HepG2 (cell line): Measurements from ENCODE around the gene TDP2. TPM values are rescaled to one million over a fixed set of nuclear protein-coding genes. Genes with fewer than 3 reads are reported as not detected.
A peak's percentile ranks its signal among the peaks of the same experiment; 100 is the strongest.

Source experiments
- ATAC-seq: fragments of 200-7000 bp; cut with Tn5 transposase; 3 replicates; pipeline ENCODE4 v1.9.1; 2020; ENCODE audit warnings: mild to moderate bottlenecking, moderate library complexity
- BruUV-seq: library from RNA; stranded (reverse); fragments of 400-500 nt; replicated peaks from 2 replicates; lab custom pipeline; 2021; lab: Mats Ljungman, UMichigan
- CTCF ChIA-PET: fragments of 300-600 bp; formaldehyde crosslinking; extraction: SDS; loops from one replicate; lab custom pipeline; 2021; ENCODE audit warnings: low total read pairs, inconsistent platforms, low intra/inter-chr PET ratio; lab: Yijun Ruan, JAX
- POLR2A ChIA-PET: fragments of 350-600 bp; sonication (Branson Sonifier 250); formaldehyde crosslinking; loops from one replicate; lab custom pipeline; 2020; ENCODE audit warnings: antibody characterized with exemption, inconsistent platforms; lab: Yijun Ruan, JAX
- DNase-seq: peaks from one replicate; pipeline ENCODE4 v3.0.0-alpha.2; 2015; ENCODE audit warnings: low spot score
- FAIRE-seq: peaks from 3 replicates; lab custom pipeline; 2011; peaks lifted over from hg19 to GRCh38; lab: Jason Lieb, UNC
- H2AFZ ChIP-seq: one replicate; pipeline ENCODE4 v1.6.1; 2011; ENCODE audit warnings: low read length, inconsistent platforms
- H3K27ac ChIP-seq: fragments of 300-600 bp; 3 replicates; pipeline ENCODE4 v1.8.0; 2011; ENCODE audit warnings: mixed run types, mild to moderate bottlenecking, mixed read lengths, low read length, inconsistent platforms; ENCODE audit not compliant: insufficient read depth; ENCODE audit errors: extremely low read length
- H3K27me3 ChIP-seq, 2 experiments: fragments of 200-600 bp in 1 of 2; 2 replicates in 1 of 2; 3 replicates in 1 of 2; pipeline versions ENCODE4 v1.6.0 to v1.8.0; 2011; ENCODE audit warnings: low read length in 2 of 2, mild to moderate bottlenecking in 2 of 2, moderate library complexity in 2 of 2, inconsistent platforms in 1 of 2; ENCODE audit not compliant: insufficient read depth in 2 of 2, control insufficient read depth in 1 of 2
- H3K36me3 ChIP-seq, 2 experiments: fragments of 200-600 bp in 1 of 2; replicated peaks in 1 of 2; 2 replicates in 1 of 2; 3 replicates in 1 of 2; pipeline versions ENCODE4 v1.5.1 to v1.8.0; 2011; ENCODE audit warnings: low read length in 2 of 2, inconsistent platforms in 1 of 2; ENCODE audit not compliant: insufficient read depth in 2 of 2, control insufficient read depth in 1 of 2
- H3K4me1 ChIP-seq: 2 replicates; pipeline ENCODE4 v1.5.1; 2012; ENCODE audit warnings: low read length, inconsistent platforms; ENCODE audit not compliant: insufficient read depth
- H3K4me2 ChIP-seq: 2 replicates; pipeline ENCODE4 v1.6.0; 2011; ENCODE audit warnings: low read depth, low read length, inconsistent platforms
- H3K4me3 ChIP-seq, 3 experiments: fragments of 200-600 bp in 1 of 3; sonication (generic), shearing (Covaris generic) in 1 of 3; replicated peaks in 1 of 3; 2 replicates each; pipeline ENCODE4 v1.5.1; 2011 to 2016; ENCODE audit warnings: low read length in 3 of 3, inconsistent platforms in 2 of 3, low read depth in 2 of 3, mild to moderate bottlenecking in 2 of 3, control low read depth in 1 of 3, mixed read lengths in 1 of 3; ENCODE audit not compliant: insufficient read depth in 1 of 3
- H3K79me2 ChIP-seq: one replicate; pipeline ENCODE4 v1.6.1; 2011; ENCODE audit warnings: low read length, inconsistent platforms; ENCODE audit not compliant: insufficient read depth
- H3K9ac ChIP-seq: 2 replicates; pipeline ENCODE4 v1.6.0; 2011; ENCODE audit warnings: mild to moderate bottlenecking, low read depth, low read length, inconsistent platforms; ENCODE audit not compliant: insufficient read depth
- H3K9me3 ChIP-seq: 2 replicates; pipeline ENCODE4 v1.5.1; 2012; ENCODE audit warnings: mild to moderate bottlenecking, low read length
- H4K20me1 ChIP-seq: 2 replicates; pipeline ENCODE4 v1.6.0; 2011; ENCODE audit warnings: inconsistent platforms, mild to moderate bottlenecking, low read length, moderate library complexity; ENCODE audit not compliant: insufficient read depth
- ATF3 ChIP-seq: sonication (generic); formaldehyde crosslinking; IDR thresholded peaks from 2 replicates; pipeline ENCODE4 v1.4.0; 2020; ENCODE audit warnings: missing genetic modification reagents
- DMAP1 ChIP-seq: IDR thresholded peaks from 2 replicates; pipeline ENCODE4 v1.6.1; 2016
- FLYWCH1 ChIP-seq: sonication (generic); formaldehyde crosslinking; IDR thresholded peaks from 2 replicates; pipeline ENCODE4 v1.8.1; 2023; ENCODE audit warnings: mild to moderate bottlenecking, missing genetic modification reagents
- GLI4 ChIP-seq: sonication (generic); formaldehyde crosslinking; IDR thresholded peaks from 2 replicates; pipeline ENCODE4 v1.5.1; 2020; ENCODE audit warnings: missing genetic modification reagents, mild to moderate bottlenecking, moderate library complexity, borderline replicate concordance
- IRX3 ChIP-seq: sonication (generic); formaldehyde crosslinking; IDR thresholded peaks from 2 replicates; pipeline ENCODE4 v1.8.1; 2023; ENCODE audit warnings: mild to moderate bottlenecking, low read depth, missing genetic modification reagents, borderline replicate concordance
- SATB2 ChIP-seq: sonication (generic); formaldehyde crosslinking; IDR thresholded peaks from 2 replicates; pipeline ENCODE4 v1.5.0; 2020; ENCODE audit warnings: missing genetic modification reagents
- SSRP1 ChIP-seq: IDR thresholded peaks from 2 replicates; pipeline ENCODE4 v1.6.1; 2016; ENCODE audit warnings: control low read depth
- THRA ChIP-seq: sonication (generic); formaldehyde crosslinking; IDR thresholded peaks from 2 replicates; pipeline ENCODE4 v1.4.0; 2020; ENCODE audit warnings: missing genetic modification reagents, borderline replicate concordance
- ZFP36 ChIP-seq: fragments of 150-350 bp; IDR thresholded peaks from 2 replicates; pipeline ENCODE4 v1.6.1; 2018; ENCODE audit warnings: borderline replicate concordance, low read length, low read depth; ENCODE audit not compliant: partially characterized antibody
- ZFX ChIP-seq: sonication (generic); formaldehyde crosslinking; IDR thresholded peaks from 2 replicates; pipeline ENCODE4 v1.4.0; 2020; ENCODE audit warnings: mild to moderate bottlenecking, low read depth, missing genetic modification reagents, moderate library complexity
- ZNF616 ChIP-seq: sonication (generic); formaldehyde crosslinking; IDR thresholded peaks from 2 replicates; pipeline ENCODE4 v1.5.0; 2020; ENCODE audit warnings: low read depth, mild to moderate bottlenecking, missing genetic modification reagents
- ZNF839 ChIP-seq: sonication (generic); formaldehyde crosslinking; IDR thresholded peaks from 2 replicates; pipeline ENCODE4 v1.4.0; 2020; ENCODE audit warnings: missing genetic modification reagents, mild to moderate bottlenecking, borderline replicate concordance
- ZNF841 ChIP-seq: sonication (generic); formaldehyde crosslinking; IDR thresholded peaks from 2 replicates; pipeline ENCODE4 v1.8.1; 2023; ENCODE audit warnings: missing genetic modification reagents, borderline replicate concordance
- WGBS: methylation state at CpG from one replicate; pipeline ENCODE4 v1.1.6; 2017; ENCODE audit warnings: low lambda C conversion rate; 5-methylcytosine and 5-hydroxymethylcytosine counted together
- in situ Hi-C: cut with HindIII; loops from 2 replicates; pipeline ENCODE4 v1.10.0; 2017; ENCODE audit warnings: low pct_unique_long_range_greater_than_20kb; ENCODE audit not compliant: extremely low pct_ligation_motif_present
- intact Hi-C: fragments of 100-400 bp; cut with micrococcal nuclease; formaldehyde crosslinking; loops from one replicate; pipeline ENCODE4 v1.10.0; 2022; ENCODE audit not compliant: unreplicated experiment
- polyA plus RNA-seq, 8 experiments: library from polyadenylated mRNA; depleted of rRNA in 3 of 8; stranded (reverse) in 7 of 8; unstranded in 1 of 8; fragments of >200 nt; fragmentation: Illumina TruSeq in 4 of 8; extraction: Trizol in 4 of 8; gene quantifications; 2 replicates each; pipeline versions ENCODE4 v1.2.1 to v1.2.3, GENCODE V29; 2011 to 2016; ENCODE audit warnings: low read depth in 4 of 8, missing spikeins in 1 of 8, mixed read lengths in 1 of 8; ENCODE audit not compliant: insufficient read depth in 1 of 8
- total RNA-seq, 5 experiments: library from RNA; depleted of rRNA; stranded (reverse); fragments of >200 nt; fragmentation: Illumina TruSeq; extraction: Trizol; gene quantifications; 2 replicates each; pipeline ENCODE4 v1.2.3, GENCODE V29; 2016; ENCODE audit warnings: low read depth in 1 of 5
- TF ChIP-seq, protein P1 (sequence below): sonication (generic); formaldehyde crosslinking; IDR thresholded peaks from 2 replicates; pipeline ENCODE4 v1.5.0; 2020; ENCODE audit warnings: mild to moderate bottlenecking, missing genetic modification reagents

TDP2 gene
- total and polyA plus RNA-seq, 2 of the 13 experiments (the other 11 are each of a cell fraction or from before 2014, with no cell fraction given): 30.5 to 42.6 TPM

GRCh38 chr6:24673625-24674024, 6.9 kb upstream of the TDP2 start:
- Histone ChIP-seq H3K36me3 (no peaks in the 10 kb centered on the region), H3K27me3 (no peaks in the 10 kb centered on the region), H3K4me1 (peaks cover 14% of the 10 kb centered on the region), H3K4me2 (no peak overlapping the region), H3K27ac (no peak overlapping the region), H4K20me1 (no peaks in the 10 kb centered on the region), H3K9ac (no peak overlapping the region), H2AFZ (no peak overlapping the region)
- no TSS peak for BruUV-seq
- POLR2A ChIA-PET: no interaction called here
- CTCF ChIA-PET: no interaction called here
- ATAC-seq (no peak), FAIRE-seq (no peak)
- intact Hi-C loops (no loop called here), in situ Hi-C loops (no loop called here)
- WGBS: 56% methylated on average over 2 of the region's 2 CpGs
- TF ChIP-seq DMAP1 (CRISPR knock-in tag) (no peak), ZNF616 (CRISPR knock-in tag) (no peak), SATB2 (CRISPR knock-in tag) (no peak), THRA (CRISPR knock-in tag) (no peak), ZNF841 (CRISPR knock-in tag) (no peak), ZFP36 (peak; percentile 90)
- TF ChIP-seq, all 625 proteins: peak for 1
- Histone ChIP-seq H3K4me3 (no peak overlapping the region), H3K9me3 (peaks cover 36% of the 10 kb centered on the region), H3K79me2 (no peaks in the 10 kb centered on the region)
- no peak for DNase-seq

- ChIA-PET POLR2A (no interaction called here), CTCF (no interaction called here)
- H3K4me2 ChIP-seq: no peak overlapping the region
- intact Hi-C loops: no loop called here
- ATAC-seq: no peak
- peaks cover 15% of the 10 kb centered on the region for H3K4me1 ChIP-seq
- no peak for FAIRE-seq
- H3K27ac ChIP-seq: no peak overlapping the region
- DNase-seq: no peak
- H3K4me3 ChIP-seq: no peak overlapping the region
- peaks cover 36% of the 10 kb centered on the region for H3K9me3 ChIP-seq
- no peak overlapping the region for H2AFZ ChIP-seq
- WGBS: 73% methylated on average over 6 of the region's 6 CpGs
- no peaks in the 10 kb centered on the region for H3K27me3 ChIP-seq
- H4K20me1 ChIP-seq: no peaks in the 10 kb centered on the region
- no peaks in the 10 kb centered on the region for H3K36me3 ChIP-seq
- H3K79me2 ChIP-seq: peaks cover under 1% of the 10 kb centered on the region
- in situ Hi-C loops: no loop called here
- H3K9ac ChIP-seq: no peak overlapping the region
- BruUV-seq: no TSS peak
- TF ChIP-seq ATF3 (no peak), ZFX (CRISPR knock-in tag) (no peak), SSRP1 (CRISPR knock-in tag) (no peak), ZNF839 (CRISPR knock-in tag) (no peak), IRX3 (CRISPR knock-in tag) (no peak), GLI4 (CRISPR knock-in tag) (no peak), FLYWCH1 (CRISPR knock-in tag) (no peak)
- TF ChIP-seq, protein P1, sequence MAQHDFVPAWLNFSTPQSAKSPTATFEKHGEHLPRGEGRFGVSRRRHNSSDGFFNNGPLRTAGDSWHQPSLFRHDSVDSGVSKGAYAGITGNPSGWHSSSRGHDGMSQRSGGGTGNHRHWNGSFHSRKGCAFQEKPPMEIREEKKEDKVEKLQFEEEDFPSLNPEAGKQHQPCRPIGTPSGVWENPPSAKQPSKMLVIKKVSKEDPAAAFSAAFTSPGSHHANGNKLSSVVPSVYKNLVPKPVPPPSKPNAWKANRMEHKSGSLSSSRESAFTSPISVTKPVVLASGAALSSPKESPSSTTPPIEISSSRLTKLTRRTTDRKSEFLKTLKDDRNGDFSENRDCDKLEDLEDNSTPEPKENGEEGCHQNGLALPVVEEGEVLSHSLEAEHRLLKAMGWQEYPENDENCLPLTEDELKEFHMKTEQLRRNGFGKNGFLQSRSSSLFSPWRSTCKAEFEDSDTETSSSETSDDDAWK: no peak
Observed at GRCh38 chr6:24672620-24673182, 6.0 kb upstream of the TDP2 start.
